Measurements from ENCODE around the gene TXN.
A peak's percentile ranks its signal among the peaks of the same experiment; 100 is the strongest.

TXN gene

GRCh38 chr9:110241260-110241857 lies 14.9 kb downstream of the TXN start:
- H3K27ac ChIP-seq: no peak overlapping the region
- peaks cover 40% of the 10 kb centered on the region for H3K36me3 ChIP-seq (ENCODE audit: insufficient read depth, low read length)
- TF ChIP-seq EZH2 (IDR thresholded peaks at IDR 0.05): no peak
- no peak for TF ChIP-seq POLR2AphosphoS5 (IDR thresholded peaks at IDR 0.05; ENCODE audit: borderline replicate concordance, low read depth, low read length)
- TF ChIP-seq FOXP2 (optimal IDR thresholded peaks at IDR 0.05; ENCODE audit: control extremely low read depth, extremely low read length, insufficient read depth): no peak
- no peak for DNase-seq (ENCODE audit: low read depth, low spot score)
- H3K4me3 ChIP-seq: no peak overlapping the region
- H3K9ac ChIP-seq (ENCODE audit: insufficient read length): no peak overlapping the region
- H3K9me3 ChIP-seq (ENCODE audit: low read depth, low read length): no peaks in the 10 kb centered on the region

GRCh38 chr9:110240198-110240597 lies 16.1 kb downstream of the TXN start:
- TF ChIP-seq FOXP2 (optimal IDR thresholded peaks at IDR 0.05; ENCODE audit: control extremely low read depth, extremely low read length, insufficient read depth) (no peak), EZH2 (IDR thresholded peaks at IDR 0.05) (no peak), POLR2AphosphoS5 (IDR thresholded peaks at IDR 0.05; ENCODE audit: borderline replicate concordance, low read depth, low read length) (no peak)
- H3K9me3 ChIP-seq (ENCODE audit: low read depth, low read length): no peaks in the 10 kb centered on the region
- no peak overlapping the region for H3K4me3 ChIP-seq
- no peak for DNase-seq (ENCODE audit: low read depth, low spot score)
- peaks cover 32% of the 10 kb centered on the region for H3K36me3 ChIP-seq (ENCODE audit: insufficient read depth, low read length)
- H3K9ac ChIP-seq (ENCODE audit: insufficient read length): no peak overlapping the region
- H3K27ac ChIP-seq: no peak overlapping the region

GRCh38 chr9:110228321-110228720 lies 28.0 kb downstream of the TXN start:
- Histone ChIP-seq H3K27ac (no peak overlapping the region), H3K9ac (ENCODE audit: insufficient read length) (no peak overlapping the region), H3K4me3 (no peak overlapping the region), H3K36me3 (ENCODE audit: insufficient read depth, low read length) (no peaks in the 10 kb centered on the region), H3K9me3 (ENCODE audit: low read depth, low read length) (no peaks in the 10 kb centered on the region)
- TF ChIP-seq FOXP2 (optimal IDR thresholded peaks at IDR 0.05; ENCODE audit: control extremely low read depth, extremely low read length, insufficient read depth): no peak
- TF ChIP-seq EZH2 (IDR thresholded peaks at IDR 0.05): no peak
- TF ChIP-seq POLR2AphosphoS5 (IDR thresholded peaks at IDR 0.05; ENCODE audit: borderline replicate concordance, low read depth, low read length): no peak
- no peak for DNase-seq (ENCODE audit: low read depth, low spot score)

- Histone ChIP-seq H3K9ac (ENCODE audit: insufficient read length) (no peak overlapping the region), H3K9me3 (ENCODE audit: low read depth, low read length) (no peaks in the 10 kb centered on the region), H3K36me3 (ENCODE audit: insufficient read depth, low read length) (no peaks in the 10 kb centered on the region), H3K27ac (no peak overlapping the region), H3K4me3 (no peak overlapping the region)
- no peak for TF ChIP-seq EZH2 (IDR thresholded peaks at IDR 0.05)
- no peak for TF ChIP-seq POLR2AphosphoS5 (IDR thresholded peaks at IDR 0.05; ENCODE audit: borderline replicate concordance, low read depth, low read length)
- TF ChIP-seq FOXP2 (optimal IDR thresholded peaks at IDR 0.05; ENCODE audit: control extremely low read depth, extremely low read length, insufficient read depth): no peak
- no peak for DNase-seq (ENCODE audit: low read depth, low spot score)
These were observed 31.7 kb downstream of the TXN start for GRCh38 chr9:110224583-110224982.

- DNase-seq (ENCODE audit: low read depth, low spot score): no peak
- no peak for TF ChIP-seq FOXP2 (optimal IDR thresholded peaks at IDR 0.05; ENCODE audit: control extremely low read depth, extremely low read length, insufficient read depth)
- no peak for TF ChIP-seq POLR2AphosphoS5 (IDR thresholded peaks at IDR 0.05; ENCODE audit: borderline replicate concordance, low read depth, low read length)
- no peak for TF ChIP-seq EZH2 (IDR thresholded peaks at IDR 0.05)
- Histone ChIP-seq H3K36me3 (ENCODE audit: insufficient read depth, low read length) (no peaks in the 10 kb centered on the region), H3K27ac (no peak overlapping the region), H3K4me3 (no peak overlapping the region), H3K9me3 (ENCODE audit: low read depth, low read length) (no peaks in the 10 kb centered on the region), H3K9ac (ENCODE audit: insufficient read length) (no peak overlapping the region)
These were observed 35.5 kb downstream of the TXN start for GRCh38 chr9:110220809-110221208.

- peak; percentile 48 for DNase-seq (ENCODE audit: low read depth, low spot score)
- H3K27ac ChIP-seq: no peak overlapping the region
- no peaks in the 10 kb centered on the region for H3K9me3 ChIP-seq (ENCODE audit: low read depth, low read length)
- H3K9ac ChIP-seq (ENCODE audit: insufficient read length): peak overlapping the region; percentile 14
- TF ChIP-seq EZH2 (IDR thresholded peaks at IDR 0.05) (no peak), FOXP2 (optimal IDR thresholded peaks at IDR 0.05; ENCODE audit: control extremely low read depth, extremely low read length, insufficient read depth) (no peak), POLR2AphosphoS5 (IDR thresholded peaks at IDR 0.05; ENCODE audit: borderline replicate concordance, low read depth, low read length) (no peak)
- H3K36me3 ChIP-seq (ENCODE audit: insufficient read depth, low read length): no peaks in the 10 kb centered on the region
- no peak overlapping the region for H3K4me3 ChIP-seq
These were observed 38.6 kb downstream of the TXN start for GRCh38 chr9:110217656-110218099.

GRCh38 chr9:110214586-110215355 lies 41.5 kb downstream of the TXN start:
- TF ChIP-seq EZH2 (IDR thresholded peaks at IDR 0.05) (no peak), POLR2AphosphoS5 (IDR thresholded peaks at IDR 0.05; ENCODE audit: borderline replicate concordance, low read depth, low read length) (no peak), FOXP2 (optimal IDR thresholded peaks at IDR 0.05; ENCODE audit: control extremely low read depth, extremely low read length, insufficient read depth) (no peak)
- DNase-seq (ENCODE audit: low read depth, low spot score): no peak
- H3K27ac ChIP-seq: no peak overlapping the region

GRCh38 chr9:110214090-110214489 lies 42.2 kb downstream of the TXN start:
- no peak for DNase-seq (ENCODE audit: low read depth, low spot score)
- no peak overlapping the region for H3K9ac ChIP-seq (ENCODE audit: insufficient read length)
- no peak for TF ChIP-seq EZH2 (IDR thresholded peaks at IDR 0.05)
- TF ChIP-seq POLR2AphosphoS5 (IDR thresholded peaks at IDR 0.05; ENCODE audit: borderline replicate concordance, low read depth, low read length): no peak
- TF ChIP-seq FOXP2 (optimal IDR thresholded peaks at IDR 0.05; ENCODE audit: control extremely low read depth, extremely low read length, insufficient read depth): no peak
- H3K36me3 ChIP-seq (ENCODE audit: insufficient read depth, low read length): no peaks in the 10 kb centered on the region
- no peak overlapping the region for H3K4me3 ChIP-seq
- H3K9me3 ChIP-seq (ENCODE audit: low read depth, low read length): no peaks in the 10 kb centered on the region
- no peak overlapping the region for H3K27ac ChIP-seq

More at GRCh38 chr9:110214586-110215355, 41.5 kb downstream of the TXN start:
- Histone ChIP-seq H3K4me3 (no peak overlapping the region), H3K9ac (ENCODE audit: insufficient read length) (no peak overlapping the region), H3K36me3 (ENCODE audit: insufficient read depth, low read length) (no peaks in the 10 kb centered on the region), H3K9me3 (ENCODE audit: low read depth, low read length) (no peaks in the 10 kb centered on the region)

Measured in SK-N-MC (cell line).